ENCODE measurements around the gene RSPH1. TPM values are rescaled to one million over a fixed set of nuclear protein-coding genes. Genes with fewer than 3 reads are reported as not detected.
A peak's percentile ranks its signal among the peaks of the same experiment; 100 is the strongest.

RSPH1 gene
- polyA plus RNA-seq, 1 of the 3 experiments (the other 2 are of a cell fraction), result 0.97 TPM

DNA sequence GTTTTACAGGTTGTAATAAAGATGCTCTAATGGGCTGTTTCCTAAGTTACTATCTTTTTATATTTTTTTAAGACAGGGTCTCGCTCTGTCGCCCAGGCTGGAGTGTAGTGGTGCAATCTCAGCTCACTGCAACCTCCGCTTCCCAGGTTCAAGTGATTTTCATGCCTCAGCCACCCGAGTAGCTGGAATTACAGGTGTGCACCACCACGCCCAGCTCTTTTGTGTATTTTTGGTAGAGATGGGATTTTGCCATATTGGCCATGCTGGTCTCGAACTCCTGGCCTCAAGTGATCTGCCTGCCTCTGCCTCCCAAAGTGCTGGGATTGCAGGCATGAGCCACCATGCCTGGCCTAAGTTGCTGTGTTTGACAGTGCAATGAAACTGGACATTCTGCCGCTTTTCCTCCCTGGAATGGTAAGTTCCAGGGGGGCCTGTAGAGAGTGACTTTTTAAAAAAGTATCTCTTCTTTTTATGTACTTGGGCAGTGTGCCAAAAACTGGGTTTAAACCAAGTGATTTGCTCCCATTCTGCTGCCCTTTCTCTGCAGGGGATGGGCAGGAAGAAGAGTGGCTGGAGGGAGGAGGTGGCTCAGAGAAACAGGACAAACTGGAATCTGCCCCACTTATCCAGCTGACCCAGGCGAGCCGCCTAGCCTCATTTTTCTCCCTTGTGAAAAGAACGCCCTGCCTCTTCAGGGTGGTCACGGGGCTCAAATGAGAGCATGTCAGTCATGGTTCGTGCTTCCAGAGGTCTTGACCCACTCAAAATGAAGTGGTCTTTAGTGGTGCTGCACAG is 19.9 kb upstream of the RSPH1 start (continued):
- TF ChIP-seq ZBTB33 (IDR thresholded peaks at IDR 0.05; ENCODE audit: borderline replicate concordance, low read depth) (no peak), RXRA (IDR thresholded peaks at IDR 0.05; ENCODE audit: borderline replicate concordance, low read depth) (no peak)

DNA sequence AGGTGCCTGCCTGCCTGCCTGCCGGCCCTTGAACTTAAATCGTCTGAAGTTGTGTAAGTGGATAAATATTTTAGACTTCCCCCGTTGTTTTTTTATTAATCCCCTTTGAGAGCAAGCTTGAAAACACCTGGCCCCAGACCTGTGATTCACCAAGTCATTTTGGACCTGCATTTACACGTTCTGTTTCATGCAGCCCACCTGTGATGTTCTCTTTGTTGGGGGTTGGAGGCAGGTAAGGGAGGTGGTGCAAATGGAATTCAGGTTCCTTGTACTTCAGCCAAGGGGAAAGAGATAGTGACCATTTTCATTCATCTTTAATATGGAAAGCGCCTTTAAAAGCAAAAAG is 18.8 kb upstream of the RSPH1 start:
- POLR2A ChIA-PET, result no interaction called here
- peak overlapping the region; percentile 96 for H3K4me2 ChIP-seq
- no peaks in the 10 kb centered on the region for H3K27me3 ChIP-seq (ENCODE audit: insufficient read depth)
- WGBS (ENCODE audit: low lambda C conversion rate), result 40% methylated on average over 5 of the region's 5 CpGs
- peaks cover 0 to 2% of the 10 kb centered on the region in 2 experiments; a peak in 2 of 4 replicates for H3K4me1 ChIP-seq (ENCODE audit: control insufficient read depth in 1 of 2, insufficient read depth in 2 of 2, low read depth in 1 of 2, low read length in 1 of 2)
- H4K20me1 ChIP-seq (ENCODE audit: insufficient read depth), result no peaks in the 10 kb centered on the region
- no peaks in the 10 kb centered on the region for H3F3A ChIP-seq (replicated peaks; ENCODE audit: insufficient read depth)
- H3K9me3 ChIP-seq, result no peaks in the 10 kb centered on the region
- H3K79me2 ChIP-seq (ENCODE audit: insufficient read depth), result no peaks in the 10 kb centered on the region
- CTCF ChIA-PET, result interaction anchor here (0.6 to 0.9 kb wide), 4 partner anchors 18 to 72 kb away, joined by 3 read pairs; no protein-coding TSS in a partner anchor
- peak overlapping the region; percentile 61 to 73 for H3K4me3 ChIP-seq (ENCODE audit: low read depth in 2 of 2, low read length in 1 of 2)
- H3K9ac ChIP-seq, result no peak overlapping the region
- no peaks in the 10 kb centered on the region for H3K9me2 ChIP-seq
- H3K36me3 ChIP-seq (replicated peaks in 1 of 2; ENCODE audit: control insufficient read depth in 1 of 2, insufficient read depth in 2 of 2, low read length in 1 of 2), result no peaks in the 10 kb centered on the region
- DNase-seq, result no peak
- H2AFZ ChIP-seq (ENCODE audit: low read depth), result peak overlapping the region; percentile 99; the same call in 1 of the 2 replicates
- TF ChIP-seq TEAD4 (IDR thresholded peaks at IDR 0.05; ENCODE audit: borderline replicate concordance, insufficient read depth), result no peak
- TF ChIP-seq USF2 (IDR thresholded peaks at IDR 0.05; ENCODE audit: borderline replicate concordance, low read depth, low read length), result no peak
- TF ChIP-seq TCF12 (IDR thresholded peaks at IDR 0.05), result no peak
- TF ChIP-seq YY1 (IDR thresholded peaks at IDR 0.05; ENCODE audit: low read depth), result no peak
- TF ChIP-seq ELF1 (IDR thresholded peaks at IDR 0.05), result no peak
- TF ChIP-seq GABPA (IDR thresholded peaks at IDR 0.05; ENCODE audit: low read depth), result no peak
- no peak for TF ChIP-seq ZBTB33 (IDR thresholded peaks at IDR 0.05; ENCODE audit: borderline replicate concordance, low read depth)
- no peak for TF ChIP-seq CTCF (IDR thresholded peaks at IDR 0.05)
- TF ChIP-seq EZH2phosphoT487 (IDR thresholded peaks at IDR 0.05; ENCODE audit: borderline replicate concordance, low read depth), result no peak
- no peak for TF ChIP-seq MEF2A (IDR thresholded peaks at IDR 0.05; ENCODE audit: borderline replicate concordance, low read depth)
- no peak overlapping the region for H3K27ac ChIP-seq (ENCODE audit: low read depth in 2 of 2, low read length in 1 of 2)
